ENCODE data around the gene PSD4.

The PSD4 gene

DNA sequence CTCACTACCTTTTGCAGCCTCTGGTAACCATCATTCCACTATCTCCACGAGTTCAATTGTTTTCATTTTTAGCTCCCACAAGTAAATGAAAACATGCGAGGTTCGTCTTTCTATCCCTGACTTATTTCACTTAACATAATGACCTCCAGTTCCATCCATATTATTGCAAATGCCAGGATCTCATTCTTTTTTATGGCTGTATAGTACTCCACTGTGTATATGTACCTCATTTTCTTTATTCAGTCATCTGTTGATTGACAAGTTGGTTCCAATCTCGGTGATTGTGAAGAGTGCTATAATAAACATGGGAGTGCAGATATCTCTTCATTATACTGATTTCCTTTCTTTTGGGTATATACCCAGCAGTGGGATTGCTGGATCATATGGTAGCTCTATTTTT lies 29.5 kb upstream of the PSD4 start:
- DNase-seq, result no peak

DNA sequence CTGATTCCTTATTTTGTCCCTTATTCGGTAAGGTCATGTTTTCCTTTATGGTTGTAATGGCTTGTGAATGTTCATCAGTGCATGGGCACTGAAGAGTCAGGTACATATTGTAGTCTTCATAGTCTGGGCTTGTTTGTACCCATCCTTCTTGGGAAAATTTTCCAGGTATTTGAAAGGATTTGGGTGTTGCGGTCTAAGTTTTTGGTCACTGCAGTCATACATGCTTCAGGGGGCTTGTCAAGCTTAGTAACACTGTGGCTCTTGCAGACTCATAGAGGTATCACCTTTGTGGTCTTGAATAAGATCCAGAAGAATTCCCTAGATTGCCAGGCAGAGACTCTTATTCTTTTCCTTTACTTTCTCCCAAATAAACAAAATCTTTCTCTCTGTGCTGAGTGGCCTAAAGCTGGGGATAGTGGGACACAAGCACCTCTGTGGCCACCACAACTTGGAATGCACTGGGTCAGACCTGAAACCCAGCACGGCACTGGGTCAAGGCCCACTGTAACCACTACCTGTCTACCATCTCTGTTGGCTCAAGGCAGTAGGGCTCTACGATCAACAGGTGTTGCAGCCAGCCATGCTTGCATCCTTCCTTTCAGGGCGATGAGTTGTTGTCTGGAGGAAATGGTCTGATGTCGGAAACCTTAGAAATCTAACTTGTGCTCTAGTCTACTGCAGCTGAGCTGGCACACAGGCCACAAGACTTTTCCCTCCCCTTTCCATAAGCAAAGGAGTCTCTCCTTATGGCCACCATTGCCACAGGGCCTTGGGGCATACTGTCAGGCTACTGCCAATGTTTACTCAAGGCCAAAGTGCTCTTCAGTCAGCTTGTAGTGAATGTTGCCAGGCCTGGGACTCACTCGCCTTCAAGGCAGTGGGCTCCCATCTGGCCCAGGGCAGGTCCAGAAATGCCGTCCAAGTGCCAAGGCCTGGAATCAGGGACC lies 24.9 kb upstream of the PSD4 start:
- no peak for DNase-seq

DNA sequence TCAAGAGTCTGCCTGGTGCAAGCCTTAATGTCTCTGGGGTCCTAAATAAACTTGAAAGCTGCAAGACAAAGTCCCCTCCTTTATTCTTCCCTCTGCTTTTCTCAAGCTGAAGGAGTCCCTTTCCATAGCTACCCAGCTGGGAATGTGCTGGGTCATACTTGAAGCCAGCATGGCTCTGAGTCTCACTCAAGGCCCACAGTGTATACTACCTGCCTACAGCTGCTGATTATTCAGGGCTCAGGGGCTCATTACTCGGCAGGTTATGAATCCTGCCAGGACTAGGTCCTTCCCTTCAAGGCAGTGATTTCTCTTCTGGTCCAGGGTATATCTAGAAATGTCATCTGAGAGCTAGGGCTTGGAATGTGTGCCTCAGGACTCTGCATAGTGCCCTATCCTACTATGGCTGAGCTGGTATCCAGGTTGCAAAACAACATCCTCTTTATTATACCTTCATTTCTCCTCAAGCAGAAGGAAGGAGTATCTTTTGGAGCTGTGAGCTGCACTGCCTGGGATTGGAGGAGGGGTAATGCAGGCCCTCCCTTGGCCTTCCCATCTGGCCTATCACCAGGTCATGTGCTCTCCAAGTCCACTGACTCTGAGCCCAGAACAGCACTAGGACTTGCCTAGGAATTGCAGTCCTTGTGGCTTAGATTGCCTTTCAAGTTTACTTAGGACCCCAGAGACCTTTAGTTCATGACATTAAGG lies 24.1 kb upstream of the PSD4 start:
- DNase-seq, result no peak

DNA sequence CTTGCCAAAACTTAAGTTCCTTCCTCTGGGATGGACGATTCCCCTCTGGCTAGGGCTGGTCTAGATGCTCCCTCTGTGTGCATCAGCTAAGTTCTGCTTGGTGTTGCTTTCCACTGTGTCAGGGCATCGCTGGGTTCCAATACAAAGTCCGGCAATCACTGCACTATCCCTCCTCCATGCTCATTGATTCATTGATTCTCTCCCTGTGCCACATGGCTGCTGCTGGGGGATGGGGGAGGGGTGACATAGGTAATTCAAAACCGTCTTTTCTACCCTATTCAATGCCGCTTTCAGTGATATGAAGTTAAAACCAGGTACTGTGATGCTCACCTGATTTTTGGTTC lies 23.5 kb upstream of the PSD4 start:
- DNase-seq, result no peak

DNA sequence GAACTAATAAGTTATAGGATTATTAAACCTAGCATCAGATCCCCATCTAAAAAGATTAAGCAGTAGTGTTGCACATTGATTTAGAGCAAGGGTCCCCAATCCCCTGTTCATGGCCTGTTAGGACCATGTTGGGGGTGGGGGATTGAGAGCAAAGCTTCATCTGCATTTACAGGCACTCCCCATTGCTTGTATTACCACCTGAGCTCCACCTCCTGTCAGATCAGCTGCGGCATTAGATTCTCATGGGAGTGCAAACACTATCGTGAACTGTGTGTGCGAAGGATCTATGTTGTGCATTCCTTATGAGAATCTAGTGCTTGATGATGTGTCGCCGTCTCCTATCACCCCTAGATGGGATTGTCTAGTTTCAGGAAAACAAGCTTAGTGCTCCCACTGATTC lies 18.4 kb upstream of the PSD4 start:
- DNase-seq, result no peak

DNA sequence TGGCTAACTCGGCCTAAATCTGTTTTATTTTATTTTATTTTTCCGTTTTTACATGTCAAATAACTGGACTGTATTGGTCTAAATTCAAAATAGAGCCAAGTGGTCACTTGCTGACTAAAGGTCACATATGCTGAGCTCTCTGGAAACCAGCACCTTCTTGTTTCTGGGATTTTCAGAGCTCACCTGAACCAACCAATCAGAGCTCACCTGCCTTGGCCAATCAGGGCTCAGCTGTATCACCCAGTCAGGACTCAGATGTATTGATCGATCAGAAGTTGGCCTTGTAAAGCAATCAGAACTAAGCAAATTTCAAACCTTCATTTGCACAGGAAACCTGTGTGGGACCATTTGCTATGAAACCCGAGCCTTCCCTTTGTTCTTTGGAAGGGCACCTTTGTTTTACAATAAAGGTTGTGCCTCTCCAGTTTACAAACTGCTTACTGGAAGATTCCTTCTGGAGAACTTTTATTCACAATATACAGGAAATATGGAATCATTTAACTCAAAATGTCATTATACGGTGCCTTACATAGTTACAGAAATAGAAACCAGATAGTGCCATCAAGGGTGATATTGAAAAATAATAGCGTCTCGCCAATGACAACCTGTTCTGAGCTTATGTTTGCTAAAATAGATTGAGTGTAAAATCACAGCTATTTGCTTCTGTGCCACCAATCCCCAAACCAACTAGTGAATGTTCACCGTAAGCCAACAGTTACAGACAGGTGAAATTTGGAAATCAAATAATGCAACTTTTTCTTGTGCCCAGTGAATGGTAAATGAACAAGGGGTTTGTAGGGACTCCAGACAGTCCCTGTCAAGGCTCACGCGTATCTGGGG lies 17.3 kb upstream of the PSD4 start:
- DNase-seq, result no peak

DNA sequence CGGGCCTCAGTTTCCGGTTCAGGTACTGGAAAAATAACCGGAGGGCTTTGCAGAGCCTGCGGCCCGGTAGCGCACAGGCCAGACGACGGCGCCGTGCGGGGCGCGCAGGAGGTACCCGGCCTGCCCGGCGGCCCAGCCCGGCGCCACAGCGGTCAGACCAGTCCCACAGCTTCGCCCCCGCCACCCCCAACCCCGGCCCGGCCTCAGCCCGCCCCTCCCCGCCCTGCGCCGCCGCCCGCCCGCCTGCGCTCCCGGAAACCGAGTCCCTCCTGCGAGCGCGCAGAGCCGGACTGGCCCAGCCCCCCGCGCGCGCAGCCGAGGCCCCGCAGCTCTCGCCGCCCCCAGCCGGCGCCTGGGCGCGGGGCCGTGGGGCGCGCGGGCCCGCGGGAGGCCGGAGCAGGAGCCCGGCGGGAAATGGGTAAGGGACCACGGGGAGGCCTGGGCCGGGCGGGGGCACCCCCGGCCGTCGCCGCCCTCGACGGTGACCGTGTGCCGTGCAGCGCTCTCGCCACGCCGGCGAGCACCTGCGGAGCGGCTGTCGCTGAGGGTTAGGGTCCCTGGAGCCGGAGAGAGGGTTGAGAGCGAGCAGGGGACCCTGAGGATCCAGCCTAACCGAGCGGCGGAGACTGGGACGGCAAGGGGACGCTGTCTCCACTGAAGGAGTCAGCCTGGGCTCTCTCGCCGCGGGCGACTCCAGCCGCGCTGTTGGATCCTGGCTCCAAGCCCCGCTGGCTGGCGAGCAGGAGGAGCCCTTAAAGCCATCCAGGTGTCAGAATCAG lies 16.5 kb upstream of the PSD4 start:
- DNase-seq, result no peak

DNA sequence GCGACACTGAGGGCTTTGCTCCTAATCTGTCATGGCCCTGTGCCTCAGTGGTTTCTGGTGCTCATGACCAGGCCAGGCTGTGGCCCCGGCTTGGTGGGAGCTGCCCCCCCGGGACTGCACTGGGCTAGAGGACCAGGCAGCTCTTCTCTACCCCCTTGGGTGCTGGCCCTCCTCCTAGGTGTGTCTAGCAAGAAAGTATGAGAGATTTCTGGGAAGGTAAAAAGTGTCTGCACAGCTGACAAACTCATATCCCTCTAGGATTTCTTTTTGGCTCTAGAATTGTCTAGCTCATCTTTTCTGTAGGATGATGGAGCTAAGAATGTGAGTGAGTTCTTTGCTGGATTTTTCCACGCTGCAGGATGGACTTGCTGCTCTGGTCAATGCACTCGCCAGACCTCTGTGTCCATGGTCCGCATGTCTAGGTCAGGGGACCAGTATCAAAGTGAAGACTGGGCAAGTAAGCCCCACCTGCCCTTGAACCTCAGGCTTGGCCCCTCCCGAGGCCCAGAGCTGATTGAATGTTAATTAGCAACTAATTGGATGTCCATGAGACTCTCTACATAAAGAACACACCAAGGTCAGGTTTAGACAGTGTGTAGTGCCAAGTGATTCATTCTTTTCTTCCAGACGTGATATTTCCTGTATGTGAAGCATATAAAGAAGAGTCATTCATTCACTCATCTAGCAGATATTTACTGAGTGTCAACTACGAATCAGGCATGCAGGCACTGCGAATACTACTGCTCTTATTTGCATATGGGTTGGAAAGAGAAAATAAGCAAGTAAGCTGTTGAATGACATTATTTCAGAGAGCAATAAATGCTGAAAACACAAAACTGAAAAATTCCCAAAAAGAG lies 15.6 kb upstream of the PSD4 start:
- DNase-seq, result no peak

DNA sequence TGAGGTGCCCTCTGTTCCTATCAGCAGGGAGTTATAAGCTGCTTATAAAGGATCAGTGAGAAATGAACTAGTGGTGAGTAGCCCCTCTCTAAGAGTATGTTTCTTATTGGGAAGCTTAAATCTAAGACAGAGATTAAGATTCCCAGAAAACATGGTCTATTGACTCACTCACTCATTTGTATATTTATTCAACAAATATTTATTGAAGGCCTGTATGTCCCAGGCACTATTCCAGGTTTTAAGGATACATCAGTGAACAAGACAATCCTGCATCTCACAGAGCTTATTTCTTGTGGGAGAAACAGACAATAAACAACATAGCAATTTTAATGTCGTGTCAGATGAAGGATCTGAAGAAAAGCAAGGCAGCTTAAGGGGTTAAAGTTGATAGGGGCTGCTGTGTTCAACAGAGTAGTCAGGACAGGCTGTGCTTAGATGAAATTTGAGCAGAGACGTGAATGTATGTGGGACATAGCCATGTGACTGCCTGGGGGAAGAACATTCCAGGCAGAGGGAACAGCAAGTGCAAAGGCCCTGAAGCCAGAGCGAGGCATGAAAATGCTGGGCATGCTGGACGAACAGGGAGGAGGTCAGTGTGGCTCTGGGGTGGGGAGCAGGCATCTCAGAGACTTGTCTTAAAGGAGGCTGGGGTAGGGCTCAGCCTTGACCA lies 14.8 kb upstream of the PSD4 start:
- DNase-seq, result no peak

DNA sequence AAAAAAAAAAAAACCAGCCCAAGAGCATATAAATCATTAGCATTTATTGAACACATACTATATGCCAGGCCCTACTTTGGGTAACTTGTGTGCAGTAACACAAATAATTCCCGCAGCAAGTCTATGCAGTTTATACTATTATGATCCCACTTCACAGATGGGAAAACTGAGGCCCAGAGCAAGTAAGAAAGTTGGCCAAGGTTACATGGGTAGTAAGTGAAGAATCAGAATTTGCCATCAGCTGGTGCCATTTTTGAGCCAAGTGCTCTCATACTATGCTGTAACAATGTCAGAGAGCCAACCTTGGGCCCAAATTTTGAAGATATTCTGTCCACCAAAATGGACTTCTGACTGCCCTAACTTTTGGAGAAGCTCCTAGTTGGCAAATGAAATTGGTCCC lies 13.5 kb upstream of the PSD4 start:
- no peak for DNase-seq

DNA sequence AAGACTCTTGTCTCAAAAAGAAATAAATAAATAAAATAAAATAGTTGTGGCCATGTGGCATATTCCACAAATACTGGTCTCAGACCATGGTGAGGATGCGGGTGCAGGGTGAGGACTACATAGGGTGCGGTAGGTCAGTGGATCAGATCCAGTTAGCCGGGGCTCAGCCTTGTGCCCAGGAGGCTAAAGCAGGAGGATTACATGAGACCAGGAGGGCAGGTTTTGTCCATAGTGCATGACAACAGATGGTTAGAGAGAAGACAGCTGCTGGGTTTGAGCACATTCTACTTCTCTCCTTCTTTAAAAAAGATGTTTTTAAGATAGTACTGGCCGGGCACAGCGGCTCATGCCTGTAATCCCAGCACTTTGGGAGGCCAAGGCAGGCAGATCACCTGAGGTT lies 12.8 kb upstream of the PSD4 start:
- DNase-seq, result no peak

DNA sequence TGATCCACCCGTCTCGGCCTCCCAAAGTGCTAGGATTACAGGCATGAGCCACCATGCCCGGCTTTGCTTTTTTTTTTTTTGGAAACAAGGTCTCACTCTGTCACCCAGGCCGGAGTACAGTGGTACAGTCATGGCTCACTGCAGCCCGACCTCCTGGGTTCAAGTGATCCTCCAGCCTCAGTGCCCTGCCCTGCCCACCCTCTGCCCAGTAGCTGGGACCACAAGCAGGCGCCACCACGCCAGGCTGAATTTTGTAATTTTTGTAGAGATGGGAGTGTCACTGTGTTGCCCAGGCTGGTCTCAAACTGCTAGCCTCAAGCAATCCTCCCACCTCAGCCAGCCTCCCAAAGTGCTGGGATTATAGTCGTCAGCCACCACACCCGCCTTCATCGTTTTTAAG lies 11.6 kb upstream of the PSD4 start:
- no peak for DNase-seq

DNA sequence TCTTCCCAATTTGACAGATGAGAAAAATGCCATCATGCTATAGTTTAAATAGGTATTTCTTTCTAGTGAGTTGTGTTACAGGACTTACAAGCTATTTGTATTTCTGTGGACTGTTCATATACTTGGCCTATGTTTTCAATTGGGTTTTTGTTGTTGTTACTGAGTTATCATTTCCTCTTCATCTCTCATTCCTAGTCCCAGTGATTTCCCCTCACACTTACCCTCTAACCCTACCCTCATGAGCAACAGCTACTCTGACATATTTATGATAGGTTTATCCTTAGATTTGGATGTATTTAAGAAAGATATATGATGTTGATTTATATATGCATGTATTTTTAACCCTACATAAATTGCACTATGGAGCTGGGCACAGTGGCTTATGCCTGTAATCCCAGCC lies 10.9 kb upstream of the PSD4 start:
- no peak for DNase-seq

DNA sequence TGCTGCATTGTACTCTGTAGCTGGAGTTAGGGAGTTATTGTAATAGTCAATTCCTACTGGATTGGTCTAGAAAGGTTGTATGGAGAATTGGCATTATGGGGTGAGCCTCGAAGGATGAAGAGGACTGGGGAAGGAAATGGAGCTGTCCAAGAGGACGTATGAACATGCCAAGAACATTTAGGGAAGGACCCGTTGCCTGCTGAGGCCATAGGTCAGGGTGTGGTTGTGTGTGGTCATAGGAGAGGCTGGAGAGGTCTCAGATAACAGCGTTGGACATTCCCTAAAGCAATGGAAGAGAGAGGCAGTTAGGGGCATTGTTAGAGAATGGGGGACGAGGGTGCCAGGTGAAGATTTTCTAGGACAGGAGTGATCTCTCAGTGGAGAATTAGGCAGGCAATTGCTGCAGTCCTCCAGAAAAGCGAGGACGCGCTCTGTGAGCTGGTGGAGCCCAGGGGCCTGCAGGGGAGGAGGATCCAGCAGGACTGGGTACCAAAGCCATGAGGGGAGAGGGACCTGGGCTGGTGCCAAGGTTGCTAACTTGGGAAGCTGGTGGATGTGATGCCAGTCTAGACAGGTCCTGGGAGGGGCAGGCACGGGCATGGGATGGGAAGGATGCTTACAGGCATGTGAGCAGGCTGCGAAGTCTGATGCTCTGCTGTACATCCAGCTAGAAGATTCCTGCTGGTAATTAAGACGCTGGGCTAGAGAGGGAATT lies 9.4 kb upstream of the PSD4 start:
- no peak for DNase-seq

DNA sequence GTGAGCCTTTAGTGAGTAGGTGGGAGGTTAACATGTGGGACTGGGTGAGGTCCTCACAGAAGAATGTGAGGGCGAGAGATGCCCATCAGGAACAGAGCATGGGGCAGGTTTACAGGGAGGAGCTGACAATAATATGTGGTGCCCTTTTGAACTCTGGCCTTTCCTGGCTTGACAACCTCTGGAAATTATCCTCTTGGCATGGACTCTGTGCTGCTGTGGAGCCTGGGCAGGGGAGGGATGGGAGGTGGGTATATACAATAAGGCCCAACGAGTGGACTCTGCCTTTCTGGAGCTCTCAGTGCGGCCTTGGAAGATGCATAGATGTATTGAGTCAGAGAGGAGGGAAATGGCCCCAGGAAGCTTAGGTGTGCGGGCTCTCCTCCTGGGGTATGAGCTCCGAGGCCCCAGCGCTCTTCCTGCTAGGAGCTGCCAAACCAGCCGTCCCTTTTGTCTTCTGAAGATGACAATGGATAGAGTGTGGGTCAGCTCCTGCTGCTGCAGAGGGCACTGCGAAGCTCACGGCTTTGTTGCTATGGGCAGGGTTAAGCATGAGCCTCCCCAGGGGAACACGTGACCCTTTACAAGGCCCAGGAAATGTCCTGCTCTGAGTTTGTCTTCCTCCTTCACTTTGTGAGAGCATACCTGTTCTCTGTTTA lies 8.7 kb upstream of the PSD4 start:
- DNase-seq, result no peak

DNA sequence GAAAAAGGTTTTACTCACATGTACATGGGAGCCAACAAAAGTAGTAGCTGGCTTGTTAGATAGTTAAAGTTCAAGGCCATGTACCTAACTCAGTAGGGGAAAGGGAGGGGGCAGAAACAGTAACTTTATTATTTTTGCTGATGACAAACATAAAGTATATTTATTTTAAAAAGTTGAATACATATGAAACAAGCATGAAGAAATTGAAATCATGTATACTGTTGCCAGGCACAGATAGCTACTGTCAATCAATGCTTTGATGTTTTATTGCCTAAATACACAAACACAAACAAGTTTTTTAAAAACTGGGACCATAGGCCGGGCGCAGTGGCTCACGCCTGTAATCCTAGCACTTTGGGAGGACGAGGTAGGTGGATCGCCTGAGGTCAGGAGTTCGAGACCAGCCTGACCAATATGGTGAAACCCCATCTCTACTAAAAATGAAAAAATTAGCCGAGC lies 7.6 kb upstream of the PSD4 start:
- no peak for DNase-seq

DNA sequence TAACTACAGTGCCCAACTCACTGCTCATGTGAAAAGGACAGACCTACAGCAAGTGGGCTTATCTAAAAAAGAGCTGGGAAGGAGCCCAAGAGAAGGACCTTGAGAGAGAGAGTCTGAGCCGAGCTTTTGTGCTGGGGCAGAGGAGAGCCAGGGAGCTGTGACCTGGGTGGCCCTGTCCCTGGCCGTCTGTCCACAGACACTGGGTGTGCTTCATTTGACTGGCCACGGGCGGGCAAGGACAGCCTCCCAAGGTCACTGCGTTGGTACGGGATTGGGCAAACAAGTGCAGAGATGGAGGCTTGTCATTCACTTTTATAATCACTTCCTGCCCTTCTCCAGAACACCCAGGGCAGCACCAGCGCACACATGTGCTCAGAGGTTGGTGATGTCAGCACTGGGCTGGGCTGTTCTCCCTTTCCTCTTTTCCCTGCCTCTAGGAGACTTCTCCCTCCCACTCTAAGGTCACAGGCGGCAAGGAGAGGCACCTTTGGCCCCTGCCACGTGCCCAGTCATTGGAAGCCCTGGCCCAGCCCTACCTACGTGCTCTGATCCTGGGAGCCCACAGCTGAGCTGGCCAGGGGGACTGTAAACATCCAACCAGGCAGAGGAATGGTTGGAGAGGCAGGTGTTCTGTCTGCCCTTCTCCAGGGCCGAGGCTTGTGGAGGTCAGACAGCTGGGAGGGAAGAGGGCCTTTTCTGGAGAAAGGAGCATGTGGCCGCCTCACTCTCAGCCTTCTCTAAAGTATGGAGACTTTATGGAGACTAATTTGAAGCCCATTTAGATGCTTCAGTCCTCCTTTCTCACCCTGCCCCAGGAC lies 6.4 kb upstream of the PSD4 start:
- no peak for DNase-seq

DNA sequence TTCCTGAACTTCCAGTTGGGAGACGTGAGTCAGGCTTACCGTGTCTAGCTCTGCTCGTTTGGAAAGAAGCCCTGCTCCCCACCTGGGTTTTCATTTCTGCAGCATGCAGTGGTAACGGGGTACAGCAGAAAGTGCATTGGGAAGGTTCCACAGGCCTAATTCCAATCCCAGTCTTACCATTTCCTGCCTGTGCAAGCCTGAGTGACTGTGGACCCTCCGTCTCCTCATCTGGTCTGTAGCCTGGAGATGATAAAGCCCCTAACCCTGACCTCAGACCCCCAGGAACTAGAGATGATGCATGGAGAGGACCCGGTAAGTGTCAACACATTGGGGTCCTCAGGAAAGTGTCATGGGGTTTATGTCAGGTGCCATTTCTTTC lies 5.8 kb upstream of the PSD4 start:
- DNase-seq, result no peak

DNA sequence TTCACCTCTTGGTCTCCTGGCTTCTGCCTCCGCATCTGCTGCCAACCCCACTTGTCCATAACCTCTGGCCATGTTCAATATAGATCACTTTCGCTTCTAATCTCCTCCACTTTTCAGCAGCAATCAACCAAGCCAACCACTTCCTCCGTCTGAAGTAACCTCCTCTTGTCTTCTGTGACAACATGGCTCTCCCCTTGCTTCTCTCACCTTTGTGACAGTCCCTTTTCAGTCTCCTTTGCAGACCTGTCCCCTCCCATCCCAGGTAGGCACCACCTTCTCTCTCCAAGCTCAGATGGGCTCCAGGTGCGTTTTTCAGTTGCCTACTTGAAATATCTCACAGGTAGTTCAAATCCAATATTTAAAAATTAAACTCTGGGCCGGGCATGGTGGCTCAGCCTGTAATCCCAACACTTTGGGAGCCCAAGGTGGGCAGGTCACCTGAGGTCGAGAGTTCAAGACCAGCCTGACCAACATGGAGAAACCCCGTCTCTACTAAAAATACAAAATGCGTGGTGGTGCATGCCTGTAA lies 4.7 kb upstream of the PSD4 start:
- DNase-seq, result no peak

All from T-helper 9 cell (primary cell).